ENCODE results near the gene OR51A7.
"Not testable (repeated sequence)": the region's sequence is repeated elsewhere in the genome, so short reads cannot be mapped to it uniquely, and the experiment has no call there.

Gene OR51A7

GRCh38 chr11:4903484-4903883 lies at the start of gene OR51A7:
Gene OR51A7, plus strand, starts transcription at chr11:4903783. Its CDS starts 3,587 bp downstream, at chr11:4907370.
- no peak for DNase-seq

DNA sequence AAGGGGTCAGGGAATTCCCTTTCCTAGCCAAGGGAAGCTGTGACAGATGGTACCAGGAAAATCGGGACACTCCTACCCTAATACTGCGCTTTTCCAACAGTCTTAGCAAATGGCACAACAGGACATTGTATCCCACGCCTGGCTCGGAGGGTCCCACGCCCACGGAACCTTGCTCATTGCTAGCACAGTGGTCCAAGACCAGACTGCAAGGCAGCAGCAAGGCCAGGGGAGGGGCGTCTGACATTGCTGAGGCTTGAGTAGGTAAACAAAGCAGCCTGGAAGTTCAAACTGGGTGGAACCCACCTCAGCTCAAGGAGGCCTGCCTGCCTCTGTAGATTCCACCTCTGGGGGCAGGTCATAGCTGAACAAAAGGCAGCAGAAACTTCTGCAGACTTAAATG lies 49.3 kb upstream of the OR51A7 start:
- DNase-seq = not testable (repeated sequence)

DNA sequence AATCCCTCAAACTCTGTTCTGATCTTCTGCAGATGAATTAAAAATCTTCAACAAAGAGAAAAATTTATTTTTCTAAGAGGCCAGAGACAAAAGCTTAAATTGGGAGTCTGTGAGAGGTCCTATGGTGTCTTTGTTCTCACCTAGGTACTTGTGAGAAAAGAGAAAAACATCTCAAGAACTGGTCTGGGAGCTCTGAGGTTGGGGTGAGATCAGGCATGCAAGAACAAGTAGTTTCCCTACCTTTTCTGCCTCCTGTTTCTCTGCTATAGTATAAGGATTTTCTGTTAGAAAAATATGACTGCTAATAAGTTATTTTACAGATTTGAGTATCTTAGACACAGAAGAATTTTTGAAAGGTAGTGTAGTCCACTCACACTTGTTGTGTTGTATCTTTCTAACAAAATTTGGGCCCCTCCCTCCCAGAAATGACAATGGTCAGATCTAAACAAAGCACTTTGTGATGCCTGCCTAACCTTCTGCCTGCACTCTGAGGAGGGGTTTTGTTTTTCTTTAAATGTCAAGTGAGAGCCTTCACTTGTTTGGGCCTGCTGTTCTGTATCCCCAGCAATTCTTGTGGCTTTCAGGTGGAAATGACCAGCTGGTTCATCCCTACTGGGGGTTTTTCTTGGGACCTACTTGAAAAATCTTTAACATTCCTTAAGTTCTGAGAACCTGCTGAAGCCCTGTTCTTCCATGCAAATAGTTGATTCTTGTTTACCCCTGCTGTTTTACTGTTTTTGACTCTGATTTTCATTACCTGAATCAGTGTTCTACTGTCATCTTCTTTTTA lies 40.9 kb upstream of the OR51A7 start:
- no peak for DNase-seq

DNA sequence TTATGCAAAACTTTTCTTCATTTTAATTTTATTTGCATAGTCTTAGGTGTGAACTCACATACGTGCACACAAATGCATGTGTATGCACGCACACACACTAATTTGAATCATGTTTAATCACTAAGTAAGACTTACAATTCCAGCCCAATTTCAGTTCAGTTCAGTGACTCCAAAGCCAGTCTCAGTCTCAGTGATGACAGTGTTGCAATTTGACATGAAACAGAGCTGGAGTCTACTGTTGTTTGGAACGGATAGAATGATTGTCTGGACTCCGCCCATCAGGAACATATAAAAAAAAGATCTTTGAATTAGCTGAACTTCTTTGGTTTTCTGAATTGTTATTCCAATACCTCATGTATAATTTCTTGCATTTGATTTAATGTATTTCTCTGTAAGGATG lies 39.7 kb upstream of the OR51A7 start:
- DNase-seq = no peak

GRCh38 chr11:4865855-4866254 lies 37.7 kb upstream of the OR51A7 start:
- DNase-seq = no peak

DNA sequence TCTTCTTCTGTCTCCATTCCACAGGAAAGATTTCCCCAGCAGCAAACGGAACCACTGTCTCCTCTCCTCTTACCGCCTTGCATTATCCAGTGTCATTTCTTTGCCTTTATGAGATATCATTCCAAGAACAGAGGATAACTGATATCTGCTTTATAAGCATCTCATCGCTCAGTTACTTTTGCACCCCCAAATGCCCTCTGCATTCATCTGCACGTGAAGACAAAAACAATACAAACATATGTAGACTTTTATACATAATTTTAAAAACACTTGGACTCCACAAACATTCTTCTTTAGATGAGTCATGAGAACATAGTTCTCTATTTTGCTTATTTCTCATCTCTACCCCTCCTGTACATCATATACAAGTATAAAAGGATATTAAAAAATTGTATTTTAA lies 22.4 kb upstream of the OR51A7 start:
- DNase-seq = no peak

DNA sequence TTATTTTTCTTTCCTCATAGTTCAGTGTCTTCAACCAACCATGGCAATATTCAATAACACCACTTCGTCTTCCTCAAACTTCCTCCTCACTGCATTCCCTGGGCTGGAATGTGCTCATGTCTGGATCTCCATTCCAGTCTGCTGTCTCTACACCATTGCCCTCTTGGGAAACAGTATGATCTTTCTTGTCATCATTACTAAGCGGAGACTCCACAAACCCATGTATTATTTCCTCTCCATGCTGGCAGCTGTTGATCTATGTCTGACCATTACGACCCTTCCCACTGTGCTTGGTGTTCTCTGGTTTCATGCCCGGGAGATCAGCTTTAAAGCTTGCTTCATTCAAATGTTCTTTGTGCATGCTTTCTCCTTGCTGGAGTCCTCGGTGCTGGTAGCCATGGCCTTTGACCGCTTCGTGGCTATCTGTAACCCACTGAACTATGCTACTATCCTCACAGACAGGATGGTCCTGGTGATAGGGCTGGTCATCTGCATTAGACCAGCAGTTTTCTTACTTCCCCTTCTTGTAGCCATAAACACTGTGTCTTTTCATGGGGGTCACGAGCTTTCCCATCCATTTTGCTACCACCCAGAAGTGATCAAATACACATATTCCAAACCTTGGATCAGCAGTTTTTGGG lies 21.6 kb upstream of the OR51A7 start, which contains the start of gene OR51T1:
Gene OR51T1 (plus strand): TSS at position 41 of the 641 bp plus-strand sequence. CDS start 0 bp downstream, at position 41.
- DNase-seq = no peak

DNA sequence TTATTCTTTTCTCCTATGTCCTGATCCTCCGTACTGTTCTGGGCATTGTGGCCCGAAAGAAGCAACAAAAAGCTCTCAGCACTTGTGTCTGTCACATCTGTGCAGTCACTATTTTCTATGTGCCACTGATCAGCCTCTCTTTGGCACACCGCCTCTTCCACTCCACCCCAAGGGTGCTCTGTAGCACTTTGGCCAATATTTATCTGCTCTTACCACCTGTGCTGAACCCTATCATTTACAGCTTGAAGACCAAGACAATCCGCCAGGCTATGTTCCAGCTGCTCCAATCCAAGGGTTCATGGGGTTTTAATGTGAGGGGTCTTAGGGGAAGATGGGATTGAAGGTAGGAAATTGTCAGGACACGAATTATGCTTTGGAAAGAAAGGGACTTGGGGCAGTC lies 21.0 kb upstream of the OR51A7 start:
- DNase-seq = no peak

DNA sequence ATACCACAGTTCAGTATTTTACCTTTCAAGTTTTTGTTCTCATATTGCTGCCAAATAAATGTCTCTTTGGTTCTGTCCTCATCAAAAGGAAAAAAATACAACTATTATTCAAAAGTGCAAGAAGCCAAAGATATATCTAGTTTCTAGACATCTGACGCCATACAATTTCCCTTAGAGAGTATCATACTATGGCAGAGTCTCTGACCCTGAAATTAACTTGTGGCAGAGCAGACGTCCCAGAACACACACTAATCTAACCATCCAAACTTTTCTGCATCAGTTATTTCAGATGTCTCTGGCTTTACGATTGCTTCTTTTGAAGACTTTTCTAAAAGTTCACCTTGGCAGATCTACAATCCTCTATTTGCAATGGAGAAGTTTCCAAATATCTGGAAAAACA lies 19.2 kb upstream of the OR51A7 start:
- no peak for DNase-seq

DNA sequence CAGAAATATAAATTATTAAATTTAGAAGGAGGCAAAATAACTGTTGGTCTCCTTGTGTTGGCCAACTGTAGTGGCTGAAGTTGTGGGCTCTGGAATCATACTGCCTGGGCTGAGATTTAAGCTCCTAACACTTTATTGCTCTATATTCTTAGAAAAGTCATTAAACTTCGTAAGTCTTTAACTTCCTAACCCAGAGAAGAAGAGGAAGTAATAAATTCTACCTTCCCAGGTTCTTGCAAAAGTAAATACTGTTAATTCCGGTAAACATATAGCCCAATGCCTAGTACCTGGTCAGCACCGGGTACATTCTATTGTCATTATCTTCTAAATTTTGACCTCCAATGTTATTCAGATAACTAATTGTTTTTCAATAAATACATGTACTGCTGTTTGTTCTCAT lies 17.4 kb upstream of the OR51A7 start:
- no peak for DNase-seq

GRCh38 chr11:4887591-4887990 lies 16.0 kb upstream of the OR51A7 start:
- DNase-seq = no peak

DNA sequence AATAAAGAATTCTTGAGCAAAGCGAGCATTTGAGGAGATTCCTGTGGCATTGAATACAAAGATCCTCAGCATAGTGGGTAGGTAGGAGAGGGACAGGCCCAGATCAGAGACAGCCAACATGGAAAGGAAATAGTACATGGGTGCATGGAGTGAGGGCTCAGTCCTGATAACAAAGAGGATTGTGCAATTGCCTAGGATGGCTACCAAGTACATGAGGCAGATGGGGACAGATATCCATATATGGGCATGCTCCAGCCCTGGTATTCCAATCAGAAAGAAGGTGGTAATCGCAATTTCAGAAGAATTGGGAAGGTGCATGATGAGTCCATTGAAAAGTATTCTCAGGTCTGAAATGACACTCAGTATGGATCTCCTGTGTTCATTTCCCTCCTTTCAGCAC lies 13.3 kb upstream of the OR51A7 start:
- no peak for DNase-seq

DNA sequence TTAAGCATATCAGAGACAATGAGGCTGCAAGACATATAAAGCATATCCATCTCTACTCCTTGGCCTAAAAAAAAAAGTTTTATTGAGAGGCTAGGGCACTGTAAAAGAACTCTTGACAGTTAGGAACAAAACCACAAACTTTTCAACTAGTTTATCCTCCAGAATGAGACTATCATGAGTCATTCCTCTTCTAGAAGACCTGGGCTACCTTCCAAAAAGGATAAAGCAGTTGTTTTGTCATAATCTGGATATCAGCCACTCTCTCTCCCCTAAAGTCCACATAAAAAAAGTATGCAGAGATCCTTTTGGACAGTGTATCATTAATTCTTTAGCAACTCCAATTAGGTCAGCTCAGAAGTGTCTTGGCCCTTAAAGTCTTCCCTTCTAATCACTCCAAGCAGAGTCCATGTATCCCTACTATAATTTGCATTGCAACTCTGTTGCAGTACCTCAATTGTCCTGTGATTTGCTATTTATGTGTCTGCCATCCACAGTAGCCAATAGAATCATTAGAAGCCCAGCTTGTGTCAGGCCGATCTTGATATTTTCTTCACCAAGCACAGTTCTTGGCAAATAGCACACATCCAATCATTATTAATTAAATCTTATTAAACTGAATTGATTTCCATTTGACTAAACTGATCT lies 11.5 kb upstream of the OR51A7 start:
- no peak for DNase-seq

DNA sequence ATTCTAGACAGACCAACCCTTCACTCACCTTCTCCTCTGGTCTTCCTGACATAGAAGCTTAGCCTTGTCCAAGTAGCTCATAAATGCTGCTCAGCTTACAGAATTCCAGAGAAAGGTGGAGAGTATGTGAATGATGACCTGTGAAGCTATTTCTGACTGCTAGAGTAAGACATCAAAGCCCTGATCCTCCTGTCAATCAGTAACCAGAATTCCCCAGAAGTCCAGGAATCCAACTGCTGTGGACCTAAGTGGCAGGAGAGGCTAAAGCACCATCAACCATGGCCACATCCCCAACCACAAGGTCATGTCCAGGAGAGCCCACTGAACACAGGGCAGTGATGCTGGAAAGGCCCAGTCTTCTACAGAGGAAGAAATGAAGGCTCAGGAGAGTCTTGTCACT lies 13.0 kb downstream of the OR51A7 start:
- DNase-seq = no peak

DNA sequence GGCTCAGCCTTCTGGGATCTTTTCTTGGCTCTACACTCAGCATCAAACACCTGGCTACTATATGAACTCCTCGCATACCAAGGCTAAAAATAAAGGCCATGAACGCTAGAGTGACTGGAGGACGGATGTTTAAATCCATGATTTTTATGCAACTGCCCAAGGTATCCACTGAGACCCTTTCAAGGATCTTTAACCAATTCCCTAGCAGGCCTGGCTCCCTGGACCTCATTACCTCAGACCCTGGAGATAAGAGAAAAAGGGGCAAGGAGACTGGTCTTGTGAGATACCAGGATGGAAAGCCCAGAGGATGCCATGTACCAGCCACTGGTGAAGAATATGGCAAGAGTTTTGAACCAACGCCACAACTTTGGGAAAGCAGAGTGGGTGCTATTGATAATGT lies 15.7 kb downstream of the OR51A7 start, which contains the start of gene OR51G2:
Gene OR51G2 (minus strand): TSS at position 101 of the 400 bp plus-strand sequence. CDS start 3,687 bp downstream, outside the sequence.
- no peak for DNase-seq

DNA sequence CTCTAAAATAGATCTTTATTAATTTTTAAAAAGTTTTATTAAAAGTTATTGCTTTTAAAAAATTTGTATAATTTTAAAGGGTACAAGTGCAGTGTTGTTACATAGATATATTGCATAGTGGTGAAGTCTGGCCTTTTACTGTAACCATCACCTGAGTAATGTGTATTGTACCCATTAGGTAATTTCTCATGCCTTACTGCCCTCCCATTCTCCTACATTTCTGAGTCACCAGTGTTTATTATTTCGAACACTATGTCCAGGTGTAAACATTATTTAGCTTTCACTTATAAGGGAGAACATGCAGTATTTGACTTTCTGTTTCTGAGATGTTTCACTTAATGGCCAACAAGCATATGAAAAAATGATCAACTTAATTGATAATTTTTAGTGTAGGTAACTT lies 18.2 kb downstream of the OR51A7 start:
- no peak for DNase-seq

DNA sequence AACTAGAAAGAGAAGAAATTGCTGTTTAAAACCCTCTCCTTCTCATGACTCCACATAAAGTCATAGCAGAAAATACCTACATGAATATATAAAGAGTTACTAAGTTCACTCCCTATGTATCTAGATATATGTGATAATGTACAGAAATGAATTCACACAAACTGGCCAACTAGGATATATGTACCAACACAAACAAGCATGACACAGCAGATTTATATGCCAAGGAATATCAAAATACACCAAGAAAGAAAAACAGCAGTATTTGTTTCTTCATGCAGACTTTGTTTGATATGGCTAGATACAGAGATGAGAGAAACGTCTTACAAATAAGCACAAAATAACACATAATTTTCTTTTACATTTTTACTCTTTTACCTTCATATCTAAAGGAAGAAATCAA lies 18.7 kb downstream of the OR51A7 start:
- no peak for DNase-seq

GRCh38 chr11:4924239-4924638 lies 20.7 kb downstream of the OR51A7 start, which contains the start of gene OR51G1:
Gene OR51G1, minus strand, starts transcription at chr11:4924339. Its CDS starts 0 bp downstream, at chr11:4924339.
- DNase-seq = no peak

GRCh38 chr11:4926608-4927007 lies 23.0 kb downstream of the OR51A7 start:
- no peak for DNase-seq

DNA sequence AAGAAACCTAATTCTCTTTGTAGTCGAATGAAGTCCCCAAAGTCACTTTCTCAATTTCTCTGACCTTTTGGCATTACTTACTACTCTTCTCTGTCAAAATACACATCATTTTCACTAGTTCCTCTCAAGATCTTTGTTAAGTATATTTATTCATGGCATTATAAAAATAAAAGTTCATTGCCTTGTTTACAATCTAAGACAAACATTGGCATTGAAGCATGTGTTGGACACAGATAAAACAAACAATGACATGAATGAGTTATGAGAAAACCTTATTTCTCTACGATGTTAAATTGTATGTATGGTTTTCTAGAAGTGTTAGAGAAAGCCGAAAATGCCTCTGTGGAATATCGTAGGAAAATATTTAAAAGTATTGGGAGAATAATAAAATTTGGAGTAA lies 29.2 kb downstream of the OR51A7 start:
- no peak for DNase-seq

GRCh38 chr11:4936745-4937144 lies 33.2 kb downstream of the OR51A7 start:
- DNase-seq = no peak

DNA sequence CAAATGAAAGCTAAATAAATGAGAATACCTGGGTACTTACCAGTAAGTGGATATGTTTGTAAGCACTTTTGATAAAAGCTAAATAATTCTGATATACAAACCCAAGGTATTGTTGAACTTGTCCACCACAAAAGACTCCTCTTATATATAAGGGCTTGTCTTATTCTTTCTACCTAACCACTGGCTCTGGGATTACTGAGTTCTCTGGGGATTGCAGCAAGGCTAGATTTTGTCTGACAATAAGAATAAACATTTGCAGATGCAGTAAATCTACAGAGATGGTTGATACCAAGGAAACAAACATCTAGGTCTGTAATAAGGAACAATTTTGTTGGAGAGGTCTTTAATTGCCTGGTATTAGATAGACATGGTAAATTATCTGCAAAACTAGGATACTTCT lies 43.9 kb downstream of the OR51A7 start, which contains the start of gene OR51A4:
Gene OR51A4 (minus strand): TSS at position 101 of the 400 bp plus-strand sequence. CDS start 505 bp downstream, outside the sequence.
- no peak for DNase-seq

DNA sequence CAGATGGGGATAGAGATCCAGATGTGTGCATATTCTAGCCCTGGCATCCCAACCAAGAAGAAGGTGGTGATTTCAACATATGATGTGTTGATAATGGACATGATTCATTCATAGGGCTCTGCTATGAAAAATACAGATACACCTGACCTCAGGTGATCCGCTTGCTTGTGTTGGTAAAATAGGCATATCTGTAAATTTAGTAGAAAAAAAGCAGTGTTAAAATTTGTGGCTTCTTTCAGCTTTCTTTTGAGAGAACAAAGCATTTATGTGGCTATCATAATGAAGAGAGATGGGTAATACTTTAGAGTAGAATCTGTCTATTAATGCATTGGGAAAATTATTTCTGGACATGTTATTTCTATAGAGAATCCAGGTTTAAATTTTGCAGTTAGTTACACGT lies 52.0 kb downstream of the OR51A7 start, which contains the start of gene OR51A2:
Gene OR51A2 (minus strand): TSS at position 101 of the 400 bp plus-strand sequence. CDS start 0 bp downstream, at position 101.
- DNase-seq = not testable (repeated sequence)
